ENCODE measurements around the gene ACAA1. TPM values are rescaled to one million over a fixed set of nuclear protein-coding genes. Genes with fewer than 3 reads are reported as not detected.

ACAA1 gene
- total RNA-seq, 4 donors from 2014 or later: 24.5 to 31.2 (median 29.3) TPM

DNA sequence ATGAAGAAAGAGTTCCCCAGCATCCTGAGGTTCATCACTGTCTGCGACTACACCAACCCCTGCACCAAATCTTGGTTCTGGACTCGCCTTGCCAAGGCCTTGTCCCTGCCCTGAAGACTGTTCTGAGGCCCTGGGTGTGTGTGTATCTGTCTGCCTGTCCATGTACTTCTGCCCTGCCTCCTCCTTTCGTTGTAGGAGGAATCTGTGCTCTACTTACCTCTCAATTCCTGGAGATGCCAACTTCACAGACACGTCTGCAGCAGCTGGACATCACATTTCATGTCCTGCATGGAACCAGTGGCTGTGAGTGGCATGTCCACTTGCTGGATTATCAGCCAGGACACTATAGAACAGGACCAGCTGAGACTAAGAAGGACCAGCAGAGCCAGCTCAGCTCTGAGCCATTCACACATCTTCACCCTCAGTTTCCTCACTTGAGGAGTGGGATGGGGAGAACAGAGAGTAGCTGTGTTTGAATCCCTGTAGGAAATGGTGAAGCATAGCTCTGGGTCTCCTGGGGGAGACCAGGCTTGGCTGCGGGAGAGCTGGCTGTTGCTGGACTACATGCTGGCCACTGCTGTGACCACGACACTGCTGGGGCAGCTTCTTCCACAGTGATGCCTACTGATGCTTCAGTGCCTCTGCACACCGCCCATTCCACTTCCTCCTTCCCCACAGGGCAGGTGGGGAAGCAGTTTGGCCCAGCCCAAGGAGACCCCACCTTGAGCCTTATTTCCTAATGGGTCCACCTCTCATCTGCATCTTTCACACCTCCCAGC is 4.4 kb upstream of the ACAA1 start:
- Histone ChIP-seq H3K36me3 (peaks cover 0 to 12% of the 10 kb centered on the region in 2 donors), H3K27ac (no peak overlapping the region), H3K27me3 (no peaks in the 10 kb centered on the region), H3K9me3 (no peaks in the 10 kb centered on the region), H3K4me1 (peaks cover 8 to 12% of the 10 kb centered on the region in 2 donors), H3K4me3 (no peak overlapping the region)
- ATAC-seq: no peak
- in situ Hi-C loops (cut with MboI; ENCODE audit: low sequenced_read_pairs in 4 of 4): loop anchor here in 3 of 4 donors (25.0 kb wide), 1 partner anchor 346 kb away; the partner anchor contains the start of gene EXOG (in 3 of the 3)
- no peak for DNase-seq
- TF ChIP-seq POLR2A (IDR thresholded peaks at IDR 0.05): no peak
- TF ChIP-seq, protein P1, sequence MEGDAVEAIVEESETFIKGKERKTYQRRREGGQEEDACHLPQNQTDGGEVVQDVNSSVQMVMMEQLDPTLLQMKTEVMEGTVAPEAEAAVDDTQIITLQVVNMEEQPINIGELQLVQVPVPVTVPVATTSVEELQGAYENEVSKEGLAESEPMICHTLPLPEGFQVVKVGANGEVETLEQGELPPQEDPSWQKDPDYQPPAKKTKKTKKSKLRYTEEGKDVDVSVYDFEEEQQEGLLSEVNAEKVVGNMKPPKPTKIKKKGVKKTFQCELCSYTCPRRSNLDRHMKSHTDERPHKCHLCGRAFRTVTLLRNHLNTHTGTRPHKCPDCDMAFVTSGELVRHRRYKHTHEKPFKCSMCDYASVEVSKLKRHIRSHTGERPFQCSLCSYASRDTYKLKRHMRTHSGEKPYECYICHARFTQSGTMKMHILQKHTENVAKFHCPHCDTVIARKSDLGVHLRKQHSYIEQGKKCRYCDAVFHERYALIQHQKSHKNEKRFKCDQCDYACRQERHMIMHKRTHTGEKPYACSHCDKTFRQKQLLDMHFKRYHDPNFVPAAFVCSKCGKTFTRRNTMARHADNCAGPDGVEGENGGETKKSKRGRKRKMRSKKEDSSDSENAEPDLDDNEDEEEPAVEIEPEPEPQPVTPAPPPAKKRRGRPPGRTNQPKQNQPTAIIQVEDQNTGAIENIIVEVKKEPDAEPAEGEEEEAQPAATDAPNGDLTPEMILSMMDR (IDR thresholded peaks at IDR 0.05 in 4 of 5, conservative IDR thresholded peaks at IDR 0.05 in 1 of 5): no peak
- intact Hi-C loops (cut with DNase I; ENCODE audit: low total_unique reads): no loop called here

DNA sequence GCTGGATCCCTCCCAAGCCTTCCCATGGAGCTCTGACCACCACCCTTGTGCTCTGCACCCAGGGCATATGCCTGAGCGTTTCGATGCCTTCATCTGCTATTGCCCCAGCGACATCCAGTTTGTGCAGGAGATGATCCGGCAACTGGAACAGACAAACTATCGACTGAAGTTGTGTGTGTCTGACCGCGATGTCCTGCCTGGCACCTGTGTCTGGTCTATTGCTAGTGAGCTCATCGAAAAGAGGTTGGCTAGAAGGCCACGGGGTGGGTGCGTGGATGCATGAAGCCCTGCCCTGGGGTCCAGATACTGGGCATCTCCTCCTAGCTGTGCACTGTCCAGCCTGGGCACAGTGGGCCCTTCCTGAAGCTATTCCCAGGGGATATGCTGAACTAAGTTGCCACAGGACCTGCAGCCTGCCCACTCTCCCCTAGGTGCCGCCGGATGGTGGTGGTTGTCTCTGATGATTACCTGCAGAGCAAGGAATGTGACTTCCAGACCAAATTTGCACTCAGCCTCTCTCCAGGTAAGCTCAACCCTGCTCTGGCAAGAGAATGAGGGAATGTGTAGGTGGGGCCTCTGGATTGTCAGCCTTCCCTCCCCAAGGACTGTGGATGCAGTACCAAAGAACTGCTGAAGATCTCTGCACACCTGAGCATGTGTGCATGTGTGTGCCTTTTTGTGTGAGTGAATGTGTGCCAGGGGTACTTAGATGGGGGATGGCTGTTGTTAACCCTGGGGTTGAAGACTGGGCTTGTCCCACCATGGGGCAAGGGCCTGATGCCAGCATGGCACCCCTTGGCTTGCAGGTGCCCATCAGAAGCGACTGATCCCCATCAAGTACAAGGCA is 3.6 kb upstream of the ACAA1 start:
- Histone ChIP-seq H3K4me1 (peaks cover 14 to 19% of the 10 kb centered on the region in 2 donors), H3K4me3 (no peak overlapping the region), H3K9me3 (no peaks in the 10 kb centered on the region), H3K27me3 (no peaks in the 10 kb centered on the region), H3K36me3 (peaks cover 0 to 12% of the 10 kb centered on the region in 2 donors), H3K27ac (no peak overlapping the region)
- no peak for DNase-seq
- no peak for TF ChIP-seq POLR2A (IDR thresholded peaks at IDR 0.05)
- intact Hi-C loops (cut with DNase I; ENCODE audit: low total_unique reads) (no loop called here), in situ Hi-C loops (cut with MboI; ENCODE audit: low sequenced_read_pairs in 4 of 4) (loop anchor here in 3 of 4 donors (25.0 kb wide), 1 partner anchor 347 kb away; the partner anchor contains the start of gene EXOG (in 3 of the 3))
- no peak for ATAC-seq

DNA sequence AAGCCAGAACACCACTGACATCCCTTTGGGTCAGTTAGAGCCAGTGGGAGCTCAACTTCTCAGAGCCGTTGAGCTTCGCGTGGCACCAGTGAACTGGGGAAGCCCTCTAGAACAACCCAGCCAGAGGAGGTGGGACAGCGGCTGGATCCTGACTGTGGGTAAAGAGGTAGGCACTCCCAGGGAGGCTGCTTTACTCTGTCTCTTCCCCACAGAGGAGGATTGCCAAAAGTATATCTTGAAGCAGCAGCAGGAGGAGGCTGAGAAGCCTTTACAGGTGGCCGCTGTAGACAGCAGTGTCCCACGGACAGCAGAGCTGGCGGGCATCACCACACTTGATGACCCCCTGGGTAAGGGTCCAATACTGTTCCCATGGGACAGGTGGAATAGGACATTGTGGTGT is 2.7 kb upstream of the ACAA1 start:
- H3K9me3 ChIP-seq: no peaks in the 10 kb centered on the region
- peaks cover 0 to 12% of the 10 kb centered on the region in 2 donors for H3K36me3 ChIP-seq
- intact Hi-C loops (cut with DNase I; ENCODE audit: low total_unique reads): loop anchor here (5.0 to 10.0 kb wide), 5 partner anchors 208 to 1145 kb away; partner anchors contain the start of genes ACVR2B, EPM2AIP1, MLH1 and XYLB
- no peak for DNase-seq
- in situ Hi-C loops (cut with MboI; ENCODE audit: low sequenced_read_pairs in 4 of 4): loop anchor here in 3 of 4 donors (25.0 kb wide), 1 partner anchor 348 kb away; the partner anchor contains the start of gene EXOG (in 3 of the 3)
- H3K4me1 ChIP-seq: peaks cover 19 to 25% of the 10 kb centered on the region in 2 donors
- H3K27me3 ChIP-seq: no peaks in the 10 kb centered on the region
- H3K4me3 ChIP-seq: peak overlapping the region in 2 of 4 donors; percentile 73 to 99
- ATAC-seq: no peak
- TF ChIP-seq, protein P1 (IDR thresholded peaks at IDR 0.05 in 4 of 5, conservative IDR thresholded peaks at IDR 0.05 in 1 of 5): no peak
- TF ChIP-seq POLR2A (IDR thresholded peaks at IDR 0.05): no peak
- peak overlapping the region in 1 of 4 donors; percentile 88 for H3K27ac ChIP-seq

DNA sequence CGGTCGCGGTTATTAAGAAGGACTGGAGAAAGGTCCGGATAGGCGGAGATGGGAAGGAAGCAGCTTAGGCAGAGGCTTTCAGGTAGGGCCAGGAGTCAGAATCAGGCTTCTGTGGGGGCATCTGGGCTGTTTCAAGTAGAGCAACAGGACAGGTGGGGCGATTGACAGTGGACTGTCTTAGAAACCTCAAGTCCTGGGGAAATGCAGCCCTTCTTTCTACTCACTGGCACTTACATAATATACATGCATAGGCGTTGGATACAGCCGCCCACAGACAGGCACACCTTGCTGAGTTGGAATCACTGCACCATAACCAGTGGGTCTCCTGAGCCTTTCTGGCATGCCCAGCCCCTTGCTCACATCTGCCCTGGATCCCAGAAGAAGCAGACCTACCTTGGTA is 2.3 kb upstream of the ACAA1 start:
- peak overlapping the region; percentile 88 to 97 (median 92) for H3K27ac ChIP-seq
- TF ChIP-seq, protein P1 (IDR thresholded peaks at IDR 0.05 in 4 of 5, conservative IDR thresholded peaks at IDR 0.05 in 1 of 5): no peak
- TF ChIP-seq POLR2A (IDR thresholded peaks at IDR 0.05): no peak
- DNase-seq (no peak), ATAC-seq (no peak)
- H3K27me3 ChIP-seq: no peaks in the 10 kb centered on the region
- in situ Hi-C loops (cut with MboI; ENCODE audit: low sequenced_read_pairs in 4 of 4) (loop anchor here in 3 of 4 donors (25.0 kb wide), 1 partner anchor 348 kb away; the partner anchor contains the start of gene EXOG (in 3 of the 3)), intact Hi-C loops (cut with DNase I; ENCODE audit: low total_unique reads) (loop anchor here (5.0 to 10.0 kb wide), 5 partner anchors 208 to 1144 kb away; partner anchors contain the start of genes ACVR2B, EPM2AIP1, MLH1 and XYLB)
- peak overlapping the region; percentile 70 to 99 (median 80) for H3K4me3 ChIP-seq
- no peaks in the 10 kb centered on the region for H3K9me3 ChIP-seq
- H3K4me1 ChIP-seq: peaks cover 19 to 30% of the 10 kb centered on the region in 2 donors
- peaks cover 0 to 13% of the 10 kb centered on the region in 2 donors for H3K36me3 ChIP-seq
